Hematopoietic multipotent progenitor cell treated with erythropoietin and hydrocortisone succinate and interleukin-3 and kit ligand, for 17 days (in vitro differentiated cells): ENCODE measurements around the gene CASKIN2.
A peak's percentile ranks its signal among the peaks of the same experiment; 100 is the strongest.

Source experiments
- DNase-seq: peaks from one replicate; pipeline ENCODE4 v3.0.0-alpha.2; 2015; ENCODE audit warnings: low spot score

The CASKIN2 gene, protein sequence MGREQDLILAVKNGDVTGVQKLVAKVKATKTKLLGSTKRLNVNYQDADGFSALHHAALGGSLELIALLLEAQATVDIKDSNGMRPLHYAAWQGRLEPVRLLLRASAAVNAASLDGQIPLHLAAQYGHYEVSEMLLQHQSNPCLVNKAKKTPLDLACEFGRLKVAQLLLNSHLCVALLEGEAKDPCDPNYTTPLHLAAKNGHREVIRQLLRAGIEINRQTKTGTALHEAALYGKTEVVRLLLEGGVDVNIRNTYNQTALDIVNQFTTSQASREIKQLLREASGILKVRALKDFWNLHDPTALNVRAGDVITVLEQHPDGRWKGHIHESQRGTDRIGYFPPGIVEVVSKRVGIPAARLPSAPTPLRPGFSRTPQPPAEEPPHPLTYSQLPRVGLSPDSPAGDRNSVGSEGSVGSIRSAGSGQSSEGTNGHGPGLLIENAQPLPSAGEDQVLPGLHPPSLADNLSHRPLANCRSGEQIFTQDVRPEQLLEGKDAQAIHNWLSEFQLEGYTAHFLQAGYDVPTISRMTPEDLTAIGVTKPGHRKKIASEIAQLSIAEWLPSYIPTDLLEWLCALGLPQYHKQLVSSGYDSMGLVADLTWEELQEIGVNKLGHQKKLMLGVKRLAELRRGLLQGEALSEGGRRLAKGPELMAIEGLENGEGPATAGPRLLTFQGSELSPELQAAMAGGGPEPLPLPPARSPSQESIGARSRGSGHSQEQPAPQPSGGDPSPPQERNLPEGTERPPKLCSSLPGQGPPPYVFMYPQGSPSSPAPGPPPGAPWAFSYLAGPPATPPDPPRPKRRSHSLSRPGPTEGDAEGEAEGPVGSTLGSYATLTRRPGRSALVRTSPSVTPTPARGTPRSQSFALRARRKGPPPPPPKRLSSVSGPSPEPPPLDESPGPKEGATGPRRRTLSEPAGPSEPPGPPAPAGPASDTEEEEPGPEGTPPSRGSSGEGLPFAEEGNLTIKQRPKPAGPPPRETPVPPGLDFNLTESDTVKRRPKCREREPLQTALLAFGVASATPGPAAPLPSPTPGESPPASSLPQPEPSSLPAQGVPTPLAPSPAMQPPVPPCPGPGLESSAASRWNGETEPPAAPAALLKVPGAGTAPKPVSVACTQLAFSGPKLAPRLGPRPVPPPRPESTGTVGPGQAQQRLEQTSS (N-terminal part only)

DNA sequence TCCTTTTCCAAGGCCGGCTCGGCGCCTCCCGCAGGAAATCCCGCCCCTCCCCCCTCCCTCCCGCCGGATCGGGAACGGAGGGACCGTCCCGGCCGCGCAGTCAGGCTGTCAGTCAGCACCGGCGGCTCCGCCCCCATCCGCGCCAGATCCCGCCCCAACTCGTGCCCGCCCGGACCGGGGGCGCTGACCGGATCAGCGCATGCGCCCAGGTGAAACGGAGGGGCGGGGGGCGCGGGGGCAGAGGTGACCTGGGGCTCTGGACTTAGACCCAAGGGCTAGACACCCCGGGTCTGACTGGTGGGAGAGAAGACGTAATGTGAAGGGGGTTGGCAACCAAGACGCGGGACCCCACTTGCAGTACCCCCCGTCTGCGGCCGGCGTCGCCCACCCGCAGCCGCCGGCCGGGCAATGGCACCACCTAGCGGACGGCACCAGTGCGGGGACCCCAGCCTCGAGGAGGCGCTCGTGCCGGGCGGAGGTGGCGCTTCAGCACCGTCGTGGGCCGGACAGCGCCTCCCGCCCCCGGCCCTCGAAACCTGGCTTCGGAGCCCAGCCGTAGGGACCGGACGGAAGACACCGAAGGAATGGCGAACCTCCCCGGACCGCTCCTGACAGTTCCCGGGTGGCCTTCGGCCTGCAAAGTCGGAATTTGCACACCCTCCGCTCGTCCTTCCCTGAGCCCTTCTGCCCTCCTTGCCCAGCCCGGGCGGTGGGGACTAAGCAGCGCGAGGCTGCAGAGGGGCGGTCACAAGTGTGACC lies at the start of gene CASKIN2:
Gene CASKIN2, minus strand, starts transcription at position 42 of the 759 bp plus-strand sequence. CDS start 1,733 bp downstream, outside the sequence.
- DNase-seq, result peak; percentile 67

DNA sequence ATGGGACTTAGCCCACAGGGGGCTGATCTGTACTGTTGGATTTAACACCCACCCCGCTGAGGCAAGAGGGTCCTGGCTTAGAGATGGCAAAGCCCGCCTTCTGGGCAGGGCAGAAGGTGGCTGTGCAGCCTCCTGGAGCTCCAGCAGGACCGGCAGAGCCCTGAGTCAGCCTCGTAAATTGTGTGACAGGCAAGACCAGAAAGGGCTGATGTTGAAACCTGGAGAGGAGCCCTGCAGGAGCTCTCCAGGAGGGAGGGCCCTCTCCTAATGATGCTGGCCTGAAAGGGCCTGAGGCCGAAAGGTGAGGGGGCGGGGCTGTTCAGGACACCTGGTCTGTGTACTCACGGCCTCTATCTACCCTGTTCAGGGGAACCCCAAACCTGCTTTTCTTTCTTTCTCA lies 49.7 kb upstream of the CASKIN2 start:
- no peak for DNase-seq

DNA sequence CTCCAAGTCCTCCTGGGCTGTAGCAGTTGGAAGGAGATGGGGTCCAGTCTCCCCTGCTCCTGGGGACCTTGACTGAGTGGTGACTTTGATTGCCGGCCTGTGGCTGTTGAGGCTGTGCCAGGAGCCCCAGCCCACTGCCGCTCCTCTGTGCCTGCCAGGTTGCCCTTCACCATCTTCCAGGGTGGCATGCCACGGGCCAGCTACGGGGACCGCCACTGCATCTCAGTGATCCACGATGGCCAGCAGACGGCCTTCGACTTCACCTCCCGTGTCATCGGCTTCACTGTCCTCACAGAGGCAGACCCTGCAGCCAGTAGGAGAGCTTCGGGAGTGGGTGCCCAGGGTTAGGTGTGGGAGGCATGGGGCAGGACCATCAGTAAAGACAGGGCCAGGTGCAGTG lies 48.9 kb upstream of the CASKIN2 start:
- no peak for DNase-seq

DNA sequence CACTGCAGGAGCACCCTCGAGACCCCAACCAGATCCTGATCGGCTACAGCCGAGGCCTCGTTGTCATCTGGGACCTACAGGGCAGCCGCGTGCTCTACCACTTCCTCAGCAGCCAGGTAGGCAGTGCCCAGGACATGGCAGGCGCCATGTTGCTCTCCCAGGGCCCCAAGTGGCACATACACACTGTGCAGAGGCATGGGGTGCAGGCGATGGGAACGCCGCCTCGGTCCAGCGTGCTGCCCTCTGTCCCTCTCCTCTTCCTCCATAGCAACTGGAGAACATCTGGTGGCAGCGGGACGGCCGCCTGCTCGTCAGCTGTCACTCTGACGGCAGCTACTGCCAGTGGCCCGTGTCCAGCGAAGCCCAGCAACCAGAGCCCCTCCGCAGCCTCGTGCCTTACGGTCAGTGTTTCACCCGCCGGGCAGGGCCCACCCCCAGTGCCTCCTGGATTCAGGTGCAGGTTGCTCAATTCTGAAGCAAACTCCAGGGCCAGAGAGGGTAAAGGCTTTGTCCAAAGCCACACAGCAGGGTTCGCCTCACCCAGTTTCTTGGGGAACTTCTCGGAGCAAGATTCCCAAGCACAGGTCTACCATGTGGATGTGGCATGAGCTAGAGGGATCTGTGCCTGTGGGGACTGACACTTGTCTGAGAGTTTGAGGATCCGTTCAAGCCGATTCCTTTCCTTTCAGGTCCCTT lies 47.9 kb upstream of the CASKIN2 start:
- no peak for DNase-seq

DNA sequence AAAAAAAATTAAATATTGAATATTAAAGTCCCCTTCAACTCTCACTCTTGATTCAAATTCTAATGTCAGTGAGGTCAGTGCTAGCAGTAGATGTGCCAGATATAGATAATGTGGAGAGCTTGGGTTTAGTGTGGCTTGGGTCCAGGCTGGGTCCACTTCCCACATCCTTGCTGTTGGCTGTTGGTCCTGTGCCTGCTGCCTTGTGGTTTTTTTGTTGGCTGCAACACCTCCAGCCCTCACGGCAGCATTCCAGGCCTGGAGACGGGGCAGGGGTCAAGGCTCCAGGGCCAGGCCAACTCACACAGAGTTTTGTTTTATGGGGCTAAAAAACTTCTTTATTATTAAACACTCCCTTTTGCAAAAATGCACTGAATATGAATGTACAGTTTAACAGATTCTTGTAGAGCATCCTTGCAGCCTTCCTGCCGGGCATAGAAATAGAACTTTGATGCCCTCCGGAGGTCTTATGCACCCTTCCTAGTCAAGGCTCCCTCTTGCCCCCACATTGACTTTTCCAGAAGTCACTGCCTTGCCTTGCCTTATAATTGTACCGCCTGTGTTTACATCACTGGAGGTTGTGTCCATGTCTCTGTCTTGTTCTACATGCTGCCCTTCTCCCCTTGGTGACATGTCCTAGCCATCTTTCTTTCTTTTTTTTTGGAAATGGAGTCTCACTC lies 46.7 kb upstream of the CASKIN2 start:
- no peak for DNase-seq

DNA sequence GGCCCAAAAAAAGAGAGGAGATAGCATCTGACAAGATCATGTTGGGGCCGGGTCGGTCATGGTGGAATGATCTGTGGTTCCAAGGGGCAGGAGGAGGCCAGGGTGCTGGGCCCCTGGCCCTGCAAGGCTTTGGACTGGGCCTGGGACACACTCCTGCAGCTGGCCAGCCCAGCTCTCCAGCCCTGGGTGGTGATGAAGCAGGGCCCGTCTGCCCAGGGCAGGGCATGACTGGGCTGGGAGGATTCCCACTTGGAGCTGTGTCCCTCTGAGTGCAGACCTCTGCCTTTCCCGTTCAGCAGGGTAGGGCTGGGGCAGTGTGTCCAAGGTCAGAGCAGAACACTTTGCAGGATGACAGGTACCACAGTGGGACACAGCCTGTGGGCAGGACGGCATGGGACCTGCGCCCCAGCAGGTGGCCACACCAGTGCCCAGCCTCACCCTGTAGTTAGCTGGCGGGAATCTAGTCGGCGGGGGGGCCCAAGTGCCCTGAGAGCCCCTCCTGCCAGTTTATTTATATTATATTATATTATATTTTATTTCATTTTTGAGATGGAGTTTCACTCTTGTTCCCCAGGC lies 44.7 kb upstream of the CASKIN2 start:
- no peak for DNase-seq

DNA sequence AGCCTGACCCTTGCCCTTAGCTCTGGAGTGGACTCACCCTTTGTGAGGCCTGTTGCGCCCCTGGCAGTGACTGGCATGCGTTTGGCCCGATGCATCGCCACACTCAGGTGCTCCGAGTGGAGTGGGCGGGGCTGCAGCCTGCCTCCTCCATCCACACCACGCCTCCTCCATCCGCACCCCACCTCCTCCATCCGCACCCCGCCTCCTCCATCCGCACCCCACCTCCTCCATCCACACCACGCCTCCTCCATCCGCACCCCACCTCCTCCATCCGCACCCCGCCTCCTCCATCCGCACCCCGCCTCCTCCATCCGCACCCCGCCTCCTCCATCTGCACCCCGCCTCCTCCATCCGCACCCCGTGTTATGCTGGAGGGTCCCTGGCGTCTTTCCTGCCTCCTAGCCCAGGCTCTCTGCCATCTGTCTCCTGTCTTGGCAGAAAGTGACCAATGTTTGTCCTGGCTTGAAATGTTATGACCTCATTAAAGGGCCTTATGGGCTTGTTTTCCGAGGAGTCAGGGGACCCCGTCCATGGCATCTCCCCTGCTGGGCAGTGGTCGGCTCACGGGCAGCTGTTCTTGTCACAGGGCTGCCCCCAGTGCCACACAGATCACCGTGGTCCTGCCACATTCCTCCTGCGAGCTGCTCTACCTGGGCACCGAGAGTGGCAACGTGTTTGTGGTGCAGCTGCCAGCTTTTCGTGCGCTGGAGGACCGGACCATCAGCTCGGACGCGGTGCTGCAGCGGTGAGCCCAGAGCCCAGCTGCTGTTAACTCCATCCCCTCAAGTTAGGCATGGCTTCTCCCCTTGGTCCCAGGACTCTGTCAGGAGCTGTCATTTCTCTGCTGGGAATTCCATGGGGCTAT lies 43.6 kb upstream of the CASKIN2 start:
- DNase-seq, result no peak

DNA sequence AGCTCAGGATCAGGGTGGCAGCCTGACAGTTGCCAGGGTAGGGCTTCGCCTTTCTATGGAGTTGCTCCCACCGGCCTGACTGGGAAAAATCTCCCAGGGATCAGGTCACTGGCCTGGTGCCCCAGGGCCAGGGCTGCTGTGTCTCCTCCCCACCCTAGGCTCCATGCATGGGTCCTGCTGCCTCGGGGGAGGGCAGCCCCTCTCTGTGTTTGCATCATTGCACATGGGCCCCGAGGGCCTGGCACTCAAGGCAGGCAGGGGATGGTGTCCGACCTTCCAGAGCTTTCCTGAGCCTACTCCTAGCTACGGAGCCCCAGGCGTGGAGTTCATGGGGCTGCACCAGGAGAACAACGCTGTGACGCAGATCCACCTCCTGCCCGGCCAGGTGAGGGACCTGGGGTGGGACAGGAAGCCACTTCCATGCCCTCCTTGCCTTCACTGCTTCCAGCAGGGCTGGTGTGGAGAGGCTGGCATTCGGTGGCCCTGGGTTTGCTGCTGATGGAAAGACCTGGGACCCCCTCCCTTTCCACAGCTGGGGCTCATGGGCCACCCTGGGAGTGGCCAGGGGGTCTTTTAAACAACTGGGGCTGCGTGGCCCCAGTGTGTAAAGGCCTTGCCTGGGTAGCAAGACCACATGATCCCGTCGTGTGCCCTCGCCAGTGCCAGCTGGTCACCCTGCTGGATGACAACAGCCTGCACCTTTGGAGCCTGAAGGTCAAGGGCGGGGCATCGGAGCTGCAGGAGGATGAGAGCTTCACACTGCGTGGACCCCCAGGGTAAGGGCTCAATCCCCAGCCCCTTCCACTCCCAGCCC lies 42.7 kb upstream of the CASKIN2 start:
- DNase-seq, result no peak

DNA sequence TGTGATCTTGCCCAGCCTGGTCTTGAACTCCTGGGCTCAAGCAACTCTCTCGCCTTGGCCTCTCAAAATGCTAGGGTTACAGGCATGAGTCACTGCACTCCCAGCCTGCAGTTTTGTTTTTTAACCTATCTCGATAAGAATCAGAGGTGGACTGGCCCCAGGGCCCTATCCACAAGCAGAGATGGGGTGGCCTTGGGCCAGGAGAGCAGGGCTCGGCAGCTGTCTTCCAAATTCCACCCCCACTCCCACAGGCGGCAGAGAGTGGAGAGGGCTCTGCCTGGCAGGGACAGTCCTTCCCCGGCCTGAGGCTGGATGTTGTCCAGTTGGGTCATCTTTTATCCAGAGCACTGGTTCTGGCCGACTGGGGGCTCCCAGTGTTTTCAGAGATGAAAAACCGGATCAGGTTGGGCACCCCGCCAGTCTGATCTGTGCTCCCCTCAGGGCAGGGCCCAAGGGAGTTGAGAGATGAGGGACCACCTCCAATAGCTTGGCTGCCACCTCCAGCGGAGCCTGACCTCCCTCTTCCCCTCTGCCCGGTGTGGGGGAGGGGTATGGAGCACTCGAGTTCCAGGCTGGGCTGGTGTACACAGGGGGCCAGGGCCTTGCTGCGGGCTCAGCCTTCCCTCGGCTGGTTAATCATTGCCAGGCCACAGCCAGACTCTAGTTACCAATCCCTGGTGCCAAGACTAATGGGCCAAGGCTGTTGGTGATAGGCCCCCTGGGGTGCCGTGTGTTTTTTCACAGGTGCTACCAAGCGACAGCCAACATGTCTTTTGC lies 41.9 kb upstream of the CASKIN2 start:
- no peak for DNase-seq

DNA sequence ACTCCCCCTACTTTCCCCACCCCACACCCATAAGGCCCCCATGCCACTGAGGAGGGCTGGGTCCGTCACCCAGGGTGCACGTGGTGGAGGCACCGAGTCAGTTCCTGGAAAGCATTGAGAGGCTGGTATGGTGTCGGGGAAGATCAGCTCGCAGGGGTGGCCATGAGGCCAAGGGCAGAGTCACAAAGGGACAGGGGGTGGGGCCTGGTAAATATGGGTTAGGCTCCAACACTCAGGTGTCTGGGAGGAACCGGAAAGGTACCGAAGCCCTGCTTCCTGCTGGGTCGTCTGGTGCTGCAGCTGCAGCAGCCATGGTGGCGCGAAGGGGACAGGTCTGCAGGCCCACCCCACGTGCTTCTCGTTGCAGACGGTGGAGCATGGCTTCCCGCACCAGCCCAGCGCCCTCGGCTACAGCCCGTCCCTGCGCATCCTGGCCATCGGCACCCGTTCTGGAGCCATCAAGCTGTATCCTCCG lies 40.4 kb upstream of the CASKIN2 start:
- DNase-seq, result no peak

DNA sequence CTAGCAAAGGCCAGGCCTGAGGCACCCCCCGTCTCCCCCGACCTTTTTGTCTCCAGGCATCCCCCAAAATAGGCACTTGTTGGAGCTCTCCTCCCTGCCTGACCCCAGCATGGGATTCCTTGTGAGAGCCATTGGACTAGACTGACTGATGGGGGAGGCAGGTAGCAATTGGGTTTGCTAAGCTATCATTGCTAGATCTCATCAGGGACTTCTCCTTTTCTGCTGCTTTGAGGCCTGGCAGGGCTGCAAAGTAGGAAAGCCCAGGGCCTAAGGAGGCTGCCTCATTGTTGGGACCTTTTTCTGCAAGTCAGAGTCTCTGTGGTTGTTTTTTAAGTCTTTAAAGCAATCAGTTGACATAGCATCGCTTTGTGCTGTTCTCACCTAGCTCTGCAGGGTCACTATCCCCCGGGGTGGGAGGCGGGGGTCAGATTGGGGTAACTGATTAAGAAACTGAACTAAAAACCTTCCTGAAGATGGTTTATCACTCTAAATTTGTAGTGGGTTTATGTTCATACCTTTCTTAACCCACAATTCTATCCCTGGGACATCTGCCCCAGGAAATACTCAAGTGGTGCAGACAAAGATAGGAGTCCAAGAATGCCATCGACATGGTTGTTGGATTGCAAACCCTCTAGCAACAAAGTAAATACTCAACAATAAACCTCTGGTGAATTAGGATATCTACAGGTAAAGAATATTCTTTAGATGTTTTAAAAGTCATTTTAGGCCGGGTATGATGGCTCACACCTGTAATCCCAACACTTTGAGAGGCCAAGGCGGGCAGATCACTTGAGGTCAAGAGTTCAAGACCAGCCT lies 38.2 kb upstream of the CASKIN2 start:
- DNase-seq, result no peak

DNA sequence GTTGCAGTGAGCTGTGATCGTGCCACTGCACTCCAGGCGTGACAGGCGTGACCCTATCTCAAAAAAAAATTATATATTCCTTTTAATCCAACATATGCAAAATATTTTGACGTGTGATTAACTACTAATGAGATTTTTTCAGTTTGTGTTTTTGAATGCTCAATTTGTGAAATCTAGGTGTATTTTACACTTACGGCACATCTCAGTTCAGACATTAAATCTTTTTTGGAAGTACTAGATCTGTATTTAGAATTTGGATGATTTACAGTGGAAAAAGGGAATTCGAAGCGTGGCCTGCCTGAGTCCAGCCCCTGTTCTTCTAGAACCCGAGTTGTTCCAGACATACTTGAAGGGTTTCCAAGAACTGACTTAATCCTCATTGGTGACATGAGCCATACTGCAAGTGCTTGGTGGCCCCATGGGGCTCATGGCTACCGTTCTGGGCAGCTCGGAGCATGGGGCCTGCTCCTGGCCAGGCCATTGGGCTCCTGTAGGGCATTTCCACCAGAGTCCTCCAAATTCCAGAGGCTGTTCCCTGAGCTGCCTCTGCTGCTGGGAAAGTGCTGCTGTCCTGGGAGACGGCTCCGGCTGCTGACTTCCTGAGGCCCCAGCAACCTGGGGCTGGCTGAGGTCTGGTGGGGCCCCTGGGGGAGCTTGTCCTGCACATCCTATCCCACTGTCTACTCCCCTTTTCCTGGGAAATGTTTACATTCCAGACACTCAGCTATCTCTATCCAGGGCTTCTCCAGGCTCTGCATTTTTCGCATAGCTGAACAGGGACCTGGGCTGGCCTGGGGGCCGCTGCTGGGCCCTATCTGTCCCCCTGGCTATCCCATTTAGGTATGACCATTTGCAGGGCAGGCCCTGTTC lies 37.3 kb upstream of the CASKIN2 start:
- DNase-seq, result no peak

DNA sequence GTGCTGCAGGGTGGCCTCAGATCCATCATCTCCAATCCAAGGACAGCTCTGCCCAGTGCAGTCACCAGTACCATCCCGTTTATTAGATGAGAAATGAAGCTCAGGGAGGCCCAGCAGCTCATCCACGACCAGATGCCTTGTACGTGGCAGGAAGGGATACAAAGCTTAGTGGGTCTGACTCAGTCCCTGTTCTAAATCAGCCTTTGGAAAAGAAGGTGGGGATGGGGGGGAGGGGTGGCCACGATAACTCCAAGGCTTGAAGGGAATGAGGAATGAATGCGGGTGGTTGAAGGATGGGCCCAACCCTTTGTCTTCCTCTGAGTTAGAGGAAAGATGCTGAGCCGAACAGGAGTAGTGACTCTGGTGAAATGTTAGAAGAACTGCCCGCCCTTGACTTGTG lies 35.9 kb upstream of the CASKIN2 start:
- DNase-seq, result no peak

DNA sequence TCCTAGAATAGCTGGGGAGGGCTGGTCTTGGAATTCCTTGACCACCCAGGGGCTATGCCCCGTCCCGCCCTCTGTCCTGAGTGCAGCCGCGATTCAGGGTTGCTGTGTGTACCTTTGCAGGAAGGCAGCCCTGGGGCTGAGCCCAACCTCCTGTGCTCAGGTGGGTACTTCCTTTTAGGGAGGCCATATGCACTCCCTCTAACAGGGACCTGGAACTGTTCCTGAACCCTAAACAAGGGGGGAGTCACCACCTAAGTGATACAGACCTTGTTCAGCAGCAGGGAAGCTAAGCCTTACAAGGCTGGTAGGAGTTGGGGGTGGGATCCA lies 34.8 kb upstream of the CASKIN2 start:
- no peak for DNase-seq

DNA sequence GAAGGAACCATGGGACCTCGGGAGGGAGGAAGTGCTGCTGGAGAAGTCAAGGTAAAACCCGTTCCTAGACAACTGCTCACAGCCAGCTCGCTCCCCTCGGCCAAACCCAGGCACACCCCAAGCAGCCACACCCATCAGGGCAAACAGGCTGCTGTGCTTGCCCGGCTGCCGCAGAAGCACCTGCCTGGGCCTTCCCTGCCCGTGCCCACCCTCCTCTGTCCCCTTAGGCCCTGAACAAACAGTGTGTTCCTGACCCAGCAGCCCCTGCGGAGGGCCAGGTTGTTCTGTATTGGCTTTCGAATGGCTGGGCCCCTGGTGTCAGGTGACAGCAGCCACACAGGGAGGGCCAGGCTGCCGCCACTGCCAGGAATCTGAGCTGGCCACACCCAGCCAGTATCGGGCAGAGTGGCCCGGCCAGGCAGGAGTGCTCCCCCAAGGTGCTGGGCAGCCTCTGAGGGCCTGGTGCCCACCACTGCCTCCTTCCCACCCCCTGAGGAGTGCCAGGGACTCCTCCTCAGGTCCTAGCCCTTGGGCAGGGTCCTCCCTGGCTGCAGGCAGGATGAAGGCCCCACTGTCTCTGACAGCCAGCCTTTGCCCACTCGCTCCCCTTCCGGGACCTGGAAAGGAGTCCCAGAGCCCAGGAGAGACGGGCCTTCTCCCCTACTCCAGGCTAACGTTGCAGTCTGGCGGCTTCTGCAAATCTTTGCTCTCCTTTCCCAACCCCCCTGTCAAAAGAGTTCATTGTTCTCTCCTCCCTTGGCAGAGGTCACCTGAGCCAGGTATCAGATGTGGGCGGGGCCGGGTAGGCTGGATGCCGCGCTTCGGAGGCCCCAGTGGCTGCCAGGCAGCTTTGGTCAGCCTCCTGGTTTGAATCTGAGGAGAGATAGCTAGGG lies 34.2 kb upstream of the CASKIN2 start:
- no peak for DNase-seq
